NCI-H146 treated with DMSO at 0.1 percent for 48 hours (cell line): ENCODE results near the gene CENPX.
"Not testable (repeated sequence)": the region's sequence is repeated elsewhere in the genome, so short reads cannot be mapped to it uniquely, and the experiment has no call there.

Source experiments
- DNase-seq: peaks from one replicate; lab custom pipeline; 2025; ENCODE audit not compliant: unreplicated experiment; lab: John Stamatoyannopoulos, UW

CENPX gene

GRCh38 chr17:82039695-82040299, 17.1 kb upstream of the CENPX start:
- DNase-seq, result no peak

- not testable (repeated sequence) for DNase-seq
Observed at GRCh38 chr17:82038796-82039409, 16.2 kb upstream of the CENPX start.

- DNase-seq, result no peak
Observed at GRCh38 chr17:82037889-82038195, 15.2 kb upstream of the CENPX start.

GRCh38 chr17:82037092-82037888, 14.6 kb upstream of the CENPX start, which contains the start of gene DCXR:
Gene DCXR, minus strand, starts transcription at chr17:82037697. Its CDS starts 15 bp downstream, at chr17:82037682.
- peak; percentile 88 for DNase-seq

- no peak for DNase-seq
Observed at GRCh38 chr17:82036634-82037091, 14.0 kb upstream of the CENPX start.

DNA sequence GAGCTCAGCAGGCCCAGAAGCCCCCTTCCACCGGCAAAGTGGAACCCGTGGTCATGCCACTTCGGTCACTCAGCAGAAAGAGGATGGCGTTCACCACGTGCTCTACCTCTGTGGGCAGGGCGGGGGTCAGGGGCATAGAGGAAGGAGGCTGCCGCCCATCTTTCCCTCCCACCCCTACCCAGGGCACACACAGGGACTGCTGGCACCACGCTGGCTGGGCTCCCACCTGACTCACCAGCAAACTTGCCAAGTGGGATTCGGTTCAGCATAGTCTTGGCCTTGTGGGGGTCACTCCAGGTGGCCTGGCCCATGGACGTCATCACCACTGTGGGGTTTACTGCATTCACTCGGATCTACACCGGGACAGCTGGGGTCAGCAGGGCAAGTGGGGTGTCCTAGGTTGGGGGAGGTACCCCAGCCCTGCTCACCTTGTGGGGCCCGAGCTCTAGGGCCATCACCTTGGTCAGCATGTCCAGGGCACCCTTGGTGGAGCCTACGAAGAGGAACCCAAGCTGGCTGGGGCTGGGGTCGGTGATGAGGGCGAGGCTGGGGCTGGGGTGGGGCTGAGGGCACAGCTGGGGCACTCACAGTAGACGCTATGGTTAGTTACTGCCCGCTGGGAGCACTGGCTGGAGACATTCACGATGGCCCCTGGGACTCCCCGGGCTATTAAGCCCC, 13.4 kb upstream of the CENPX start:
- DNase-seq, result no peak

DNA sequence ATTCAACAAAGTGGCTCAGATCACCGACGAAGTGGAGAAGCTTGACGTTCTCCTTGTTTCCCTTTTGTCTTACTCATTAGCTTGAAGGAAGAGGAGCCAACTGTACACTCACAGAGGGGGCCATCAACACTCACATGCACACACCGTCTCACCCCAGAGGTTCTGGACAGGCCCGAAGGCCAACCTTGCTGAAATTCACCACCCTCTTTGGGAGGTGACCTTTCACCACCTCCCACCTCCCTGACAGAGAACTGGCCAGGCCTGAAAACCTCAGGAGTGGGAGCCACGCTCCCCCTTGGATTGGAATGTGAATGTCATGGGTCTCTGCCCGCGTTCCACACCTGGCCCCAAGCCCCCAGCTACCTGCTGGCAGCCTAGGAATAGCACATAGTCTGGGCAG, 12.8 kb upstream of the CENPX start:
- no peak for DNase-seq

DNA sequence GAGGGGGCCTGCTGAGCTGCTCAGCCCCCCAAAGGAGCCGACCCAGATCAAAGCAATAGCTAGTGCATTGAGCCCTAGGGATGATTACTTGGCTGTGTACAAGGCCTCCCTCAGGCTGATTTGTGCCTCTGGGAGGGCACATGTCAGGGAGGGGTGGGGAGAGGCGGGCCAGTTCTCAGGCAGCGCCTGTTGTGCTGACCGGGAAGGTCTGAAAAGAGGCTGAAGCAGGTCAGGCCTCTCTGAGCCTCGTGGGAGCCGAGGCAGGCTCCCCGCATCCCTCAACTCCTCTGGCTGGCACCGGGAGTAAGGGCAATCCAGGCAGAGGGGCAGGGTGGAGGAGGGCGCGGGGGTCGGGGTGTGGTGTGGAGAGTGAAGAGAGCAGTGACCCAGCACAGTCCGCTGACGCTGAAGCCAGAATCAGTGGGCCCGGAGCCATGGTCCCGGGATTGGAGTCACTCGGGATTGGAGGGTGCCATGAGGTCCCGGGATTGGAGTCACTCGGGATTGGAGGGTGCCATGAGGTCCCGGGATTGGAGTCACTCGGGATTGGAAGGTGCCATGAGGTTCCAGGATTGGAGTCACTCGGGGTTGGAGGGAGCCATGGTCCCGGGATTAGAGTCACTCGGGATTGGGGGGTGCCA, 11.8 kb upstream of the CENPX start:
- no peak for DNase-seq

GRCh38 chr17:82033359-82034085, 10.8 kb upstream of the CENPX start:
- DNase-seq, result no peak

DNA sequence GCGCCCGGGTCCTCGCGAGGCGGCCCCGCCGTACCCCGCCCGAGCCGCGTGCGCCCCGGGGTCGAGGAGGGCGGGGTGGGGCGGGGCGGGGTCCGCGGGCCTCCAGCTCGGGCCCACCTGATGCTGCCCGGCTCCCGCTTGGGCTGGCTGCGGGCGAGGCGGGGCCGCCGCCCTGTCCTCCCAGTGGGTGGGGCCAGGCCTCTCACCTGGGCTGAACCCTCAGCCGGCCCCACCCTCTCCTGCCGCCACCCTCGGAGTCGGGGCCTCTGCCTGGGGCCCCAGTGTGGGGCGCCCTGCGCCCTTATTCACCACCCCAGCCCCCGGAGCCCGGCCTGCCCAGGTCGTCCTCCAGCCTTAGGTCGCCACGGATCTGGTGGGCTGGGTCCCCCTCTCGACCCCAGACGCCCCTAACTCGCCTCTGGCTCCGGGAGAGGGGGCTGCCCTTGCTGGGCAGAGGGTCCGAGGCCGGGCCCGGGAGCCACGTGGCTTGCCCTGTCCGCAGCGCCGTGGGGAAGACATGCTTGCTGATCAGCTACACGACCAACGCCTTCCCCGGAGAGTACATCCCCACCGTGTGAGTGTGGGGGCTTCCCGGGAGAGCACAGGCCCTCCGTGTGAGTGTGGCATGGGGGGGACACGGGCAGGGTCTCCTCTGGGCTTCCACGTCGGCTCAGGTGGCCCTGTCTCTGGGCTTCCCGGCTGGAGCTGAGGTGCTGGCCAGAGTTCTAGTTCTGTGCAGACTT, 9.4 kb upstream of the CENPX start:
- peak; percentile 23 for DNase-seq

GRCh38 chr17:82031303-82031884, 8.7 kb upstream of the CENPX start, which contains the start of gene RAC3:
Gene RAC3, plus strand, starts transcription at chr17:82031678. Its CDS starts 84 bp downstream, at chr17:82031762.
- no peak for DNase-seq

DNA sequence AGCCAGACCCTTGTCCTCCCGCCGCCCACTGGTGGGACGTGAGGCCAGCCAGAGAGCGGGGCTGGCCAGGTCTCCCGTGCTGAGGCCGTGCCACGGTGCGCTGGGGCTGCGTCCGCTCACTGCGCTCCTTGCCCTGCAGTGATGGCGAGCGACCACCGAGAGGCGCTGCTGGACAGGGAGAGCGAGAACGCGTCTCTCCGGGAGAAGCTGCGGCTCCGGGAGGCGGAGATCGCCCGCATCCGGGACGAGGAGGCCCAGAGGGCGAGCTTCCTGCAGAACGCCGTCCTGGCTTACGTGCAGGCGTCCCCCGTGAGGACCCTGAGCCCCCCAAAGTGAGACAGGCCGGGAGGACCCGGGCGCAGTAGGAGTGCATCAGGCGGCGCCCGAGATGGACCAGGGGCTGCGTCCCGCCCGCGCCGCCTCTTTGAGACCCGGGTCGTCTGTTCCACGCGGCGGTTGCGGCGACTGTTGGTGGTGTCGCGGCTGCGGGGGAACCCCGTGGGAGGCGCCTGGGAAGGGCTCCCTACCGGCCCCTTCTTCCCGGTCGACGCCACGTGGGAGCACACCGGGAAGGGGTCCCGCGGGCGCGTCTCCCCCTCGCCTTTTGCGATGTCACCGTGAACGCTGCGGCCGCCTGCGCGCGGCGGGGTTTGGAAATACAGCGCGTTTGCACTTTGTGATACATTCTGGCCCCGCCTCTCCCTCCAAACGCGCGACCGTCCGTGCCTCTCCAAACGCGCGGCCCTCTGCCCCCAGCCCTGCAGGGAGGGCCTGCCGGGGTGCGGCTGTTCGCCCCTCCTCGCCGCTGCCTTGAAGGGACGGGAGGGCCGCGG, 8.0 kb upstream of the CENPX start:
- DNase-seq, result peak; percentile 37

DNA sequence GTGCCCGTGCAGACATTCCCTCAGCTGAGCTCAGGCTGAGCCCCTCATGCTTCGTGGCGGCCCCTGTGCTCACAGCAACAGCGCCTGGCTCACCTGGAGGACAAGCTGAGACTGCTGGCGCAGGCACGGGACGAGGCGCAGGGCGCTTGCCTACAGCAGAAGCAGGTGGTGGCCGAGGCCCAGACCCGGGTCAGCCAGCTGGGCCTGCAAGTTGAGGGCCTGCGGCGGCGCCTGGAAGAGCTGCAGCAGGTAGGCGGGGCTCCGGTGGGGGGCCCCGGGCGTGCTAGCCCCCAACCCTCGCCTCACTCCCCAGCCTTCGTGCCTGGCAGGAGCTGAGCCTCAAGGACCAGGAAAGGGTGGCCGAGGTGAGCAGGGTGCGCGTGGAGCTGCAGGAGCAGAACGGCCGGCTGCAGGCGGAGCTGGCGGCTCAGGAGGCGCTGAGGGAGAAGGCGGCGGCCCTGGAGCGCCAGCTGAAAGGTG, 7.4 kb upstream of the CENPX start:
- DNase-seq, result no peak

- no peak for DNase-seq
Observed at GRCh38 chr17:82029391-82029790, 6.7 kb upstream of the CENPX start.

- DNase-seq, result no peak
Observed at GRCh38 chr17:82028966-82029365, 6.3 kb upstream of the CENPX start.

GRCh38 chr17:82028246-82028645, 5.6 kb upstream of the CENPX start:
- no peak for DNase-seq

DNA sequence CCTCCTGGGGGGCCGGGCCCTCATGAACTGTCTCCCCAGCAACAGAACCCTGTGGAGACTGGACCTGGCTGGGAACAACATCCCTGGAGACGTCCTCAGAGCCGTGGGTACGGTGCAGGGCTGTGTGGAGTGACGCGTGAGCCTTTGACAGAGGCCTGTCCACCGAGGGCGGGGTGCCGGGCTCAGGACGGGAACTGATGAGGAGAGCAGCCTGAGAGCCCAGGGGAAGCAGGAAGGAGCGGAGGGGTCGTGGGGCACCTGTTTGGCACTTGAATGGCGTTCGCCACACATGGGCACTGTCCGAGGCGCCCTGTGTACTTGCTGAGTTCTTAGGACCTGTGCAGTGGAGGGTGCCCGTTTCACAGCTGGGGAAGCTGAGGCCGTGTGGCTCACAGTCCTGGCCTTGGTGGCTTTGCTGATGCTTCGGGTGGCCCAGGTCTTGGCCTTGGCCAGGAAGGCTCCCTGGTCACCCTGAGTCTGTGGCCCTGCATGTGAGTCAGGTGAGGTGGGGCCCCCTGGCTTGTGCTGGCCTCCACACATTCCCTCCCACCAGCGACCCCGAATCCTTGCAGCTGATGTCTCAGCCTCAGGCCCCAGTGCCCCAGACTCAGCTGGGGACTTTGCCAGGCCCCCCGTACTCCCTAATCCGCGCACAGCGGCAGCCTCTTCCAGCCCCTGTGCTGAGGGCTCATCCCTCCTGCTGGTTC, 2.9 kb upstream of the CENPX start:
- no peak for DNase-seq

DNA sequence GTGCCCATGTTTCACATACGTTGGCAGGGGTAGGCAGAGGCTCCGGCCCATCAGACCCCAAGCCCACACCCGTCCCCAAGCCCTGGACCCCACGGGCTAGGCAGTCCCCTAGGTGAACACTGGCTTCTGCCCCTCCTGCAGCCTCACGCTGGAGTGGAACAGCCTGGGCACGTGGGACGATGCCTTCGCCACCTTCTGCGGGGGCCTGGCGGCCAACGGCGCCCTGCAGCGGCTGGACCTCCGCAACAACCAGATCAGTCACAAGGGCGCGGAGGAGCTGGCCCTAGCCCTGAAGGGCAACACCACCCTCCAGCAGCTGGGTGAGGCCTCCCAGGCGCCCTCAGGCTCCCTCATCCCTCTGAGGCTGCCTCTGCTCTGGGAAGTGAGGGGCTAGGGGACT, 2.2 kb upstream of the CENPX start:
- DNase-seq, result no peak
